GM12878 (cell line): Measurements from ENCODE around the gene SDF4. TPM values are rescaled to one million over a fixed set of nuclear protein-coding genes. Genes with fewer than 3 reads are reported as not detected.

Experiments used
- ATAC-seq: fragments of 200-7000 bp; cut with Tn5 transposase; 3 replicates; pipeline ENCODE4 v1.9.1; 2020; ENCODE audit warnings: mild to moderate bottlenecking, moderate library complexity
- BruUV-seq: library from RNA; stranded (reverse); fragments of 400-500 nt; replicated peaks from 2 replicates; lab custom pipeline; 2021; lab: Mats Ljungman, UMichigan
- CTCF ChIA-PET: fragments of 300-600 bp; sonication (Branson Sonifier 250); formaldehyde crosslinking; extraction: SDS; loops from one replicate; lab custom pipeline; 2021; ENCODE audit warnings: inconsistent platforms; lab: Yijun Ruan, JAX
- POLR2A ChIA-PET: fragments of 350-600 bp; formaldehyde crosslinking; extraction: SDS; loops from one replicate; lab custom pipeline; 2021; ENCODE audit warnings: inconsistent platforms; lab: Charles Lee
- RAD21 ChIA-PET: fragments of 300-600 bp; sonication (Branson Sonifier 250); formaldehyde crosslinking; loops from one replicate; lab custom pipeline; 2023; ENCODE audit warnings: antibody characterized with exemption; ENCODE audit not compliant: unreplicated experiment; lab: Charles Lee
- SMC1A ChIA-PET: fragments of 300-600 bp; sonication (Branson Sonifier 250); formaldehyde crosslinking; loops from one replicate; lab custom pipeline; 2023; ENCODE audit not compliant: unreplicated experiment, uncharacterized antibody; lab: Charles Lee
- DNase-seq: peaks from one replicate; pipeline ENCODE4 v3.0.0-alpha.2; 2011; ENCODE audit warnings: low read depth, low spot score
- FAIRE-seq: peaks from 3 replicates; lab custom pipeline; 2011; peaks lifted over from hg19 to GRCh38; lab: Jason Lieb, UNC
- H2AFZ ChIP-seq: 2 replicates; pipeline ENCODE4 v1.6.0; 2011; ENCODE audit warnings: low read depth, low read length, control low read depth; ENCODE audit not compliant: control insufficient read depth
- H3K27ac ChIP-seq: 2 replicates; pipeline ENCODE4 v1.5.1; 2011; ENCODE audit warnings: control low read depth; ENCODE audit not compliant: control insufficient read depth, insufficient read depth
- H3K27me3 ChIP-seq, 2 experiments: replicated peaks in 1 of 2; 2 replicates each; pipeline versions ENCODE4 v1.6.0 to v1.6.1; 2011; ENCODE audit warnings: low read length in 1 of 2; ENCODE audit not compliant: control insufficient read depth in 2 of 2, insufficient read depth in 2 of 2
- H3K36me3 ChIP-seq, 2 experiments: 2 replicates each; pipeline ENCODE4 v1.5.1; 2011; ENCODE audit warnings: low read length in 1 of 2; ENCODE audit not compliant: control insufficient read depth in 2 of 2, insufficient read depth in 2 of 2
- H3K4me1 ChIP-seq: 2 replicates; pipeline ENCODE4 v1.6.1; 2011; ENCODE audit warnings: mild to moderate bottlenecking, low read length, moderate library complexity, mixed read lengths; ENCODE audit not compliant: control insufficient read depth, insufficient read depth
- H3K4me2 ChIP-seq: 2 replicates; pipeline ENCODE4 v1.6.0; 2011; ENCODE audit warnings: control low read depth; ENCODE audit not compliant: control insufficient read depth, insufficient read depth
- H3K4me3 ChIP-seq: fragments of 200-600 bp; sonication (generic); 2 replicates; pipeline ENCODE4 v1.5.1; 2016
- H3K79me2 ChIP-seq: 2 replicates; pipeline ENCODE4 v1.6.0; 2011; ENCODE audit warnings: low read length; ENCODE audit not compliant: control insufficient read depth, insufficient read depth
- H3K9ac ChIP-seq: 2 replicates; pipeline ENCODE4 v1.8.0; 2011; ENCODE audit warnings: low read length, control low read depth, mixed read lengths; ENCODE audit not compliant: control insufficient read depth, insufficient read depth
- H3K9me3 ChIP-seq: replicated peaks from 3 replicates; pipeline ENCODE4 v1.5.1; 2011; ENCODE audit warnings: mild to moderate bottlenecking, low read length; ENCODE audit not compliant: control insufficient read depth, insufficient read depth
- H4K20me1 ChIP-seq: 2 replicates; pipeline ENCODE4 v1.6.0; 2011; ENCODE audit not compliant: control insufficient read depth, insufficient read depth
- BMI1 ChIP-seq: fragments of 450-650 bp; IDR thresholded peaks from 2 replicates; pipeline ENCODE4 v1.6.1; 2016; ENCODE audit warnings: mild to moderate bottlenecking, moderate library complexity, borderline replicate concordance
- CBX5 ChIP-seq: sonication (generic); IDR thresholded peaks from 2 replicates; pipeline ENCODE4 v1.6.1; 2016; ENCODE audit warnings: low read depth, moderate library complexity, mild to moderate bottlenecking, inconsistent platforms
- CHD2 ChIP-seq: IDR thresholded peaks from 2 replicates; pipeline ENCODE4 v1.6.1; 2011; ENCODE audit warnings: low read depth, low read length, improper control_type of control experiment, borderline replicate concordance
- CREB1 ChIP-seq: IDR thresholded peaks from 2 replicates; pipeline ENCODE4 v1.6.1; 2012; ENCODE audit warnings: low read depth, mild to moderate bottlenecking, inconsistent platforms
- EED ChIP-seq: sonication (generic); IDR thresholded peaks from 2 replicates; pipeline ENCODE4 v1.6.1; 2016; ENCODE audit warnings: antibody characterized with exemption, low read depth
- IKZF2 ChIP-seq, 2 experiments: fragments of 450-650 bp; IDR thresholded peaks; 2 replicates each; pipeline ENCODE4 v1.6.1; 2017; ENCODE audit warnings: mild to moderate bottlenecking in 2 of 2, moderate library complexity in 2 of 2
- MXI1 ChIP-seq: fragments of 150-350 bp; IDR thresholded peaks from 2 replicates; pipeline ENCODE4 v1.6.1; 2011; ENCODE audit warnings: low read depth, mild to moderate bottlenecking, inconsistent platforms, low read length, improper control_type of control experiment
- NFIC ChIP-seq: IDR thresholded peaks from 2 replicates; pipeline ENCODE4 v1.6.1; 2012; ENCODE audit warnings: low read depth, mild to moderate bottlenecking, inconsistent platforms, low read length, moderate library complexity
- POLR2AphosphoS5 ChIP-seq: IDR thresholded peaks from 2 replicates; pipeline ENCODE4 v1.6.1; 2011; ENCODE audit warnings: mild to moderate bottlenecking, low read length, inconsistent platforms
- SMAD5 ChIP-seq: IDR thresholded peaks from 2 replicates; pipeline ENCODE4 v1.6.1; 2016; ENCODE audit warnings: antibody characterized with exemption, low read depth
- SREBF1 ChIP-seq: IDR thresholded peaks from 2 replicates; pipeline ENCODE4 v1.6.1; 2012; ENCODE audit warnings: mild to moderate bottlenecking, low read length
- WGBS: methylation state at CpG from one replicate; pipeline ENCODE4 v1.1.6; 2016; ENCODE audit warnings: low lambda C conversion rate; ENCODE audit not compliant: insufficient replicate concordance, insufficient coverage; ENCODE audit errors: missing lambda C conversion rate; 5-methylcytosine and 5-hydroxymethylcytosine counted together
- in situ Hi-C: fragments of 300-500 bp; cut with MboI; formaldehyde crosslinking; loops from 9 replicates; pipeline ENCODE4 v1.14.3; 2018; ENCODE audit warnings: mixed read lengths
- intact Hi-C: fragments of 100-400 bp; cut with micrococcal nuclease; formaldehyde crosslinking; loops from one replicate; pipeline ENCODE4 v1.14.2; 2022; ENCODE audit not compliant: unreplicated experiment
- polyA plus RNA-seq, 11 experiments: library from polyadenylated mRNA; depleted of rRNA in 4 of 11; unstranded in 6 of 11; stranded (reverse) in 5 of 11; fragments of >200 nt; fragmentation: Nextera tagmentation in 4 of 11; fragmentation: Illumina TruSeq in 1 of 11; extraction: Ambion mirVana in 4 of 11; extraction: Trizol in 1 of 11; gene quantifications; 1 replicate in 1 of 11; 2 replicates in 10 of 11; pipeline versions ENCODE4 v1.2.1 to v1.2.3, GENCODE V29; 2011 to 2016; ENCODE audit warnings: inconsistent platforms in 2 of 11, missing spikeins in 2 of 11, low read depth in 1 of 11
- total RNA-seq, 4 experiments: library from RNA; depleted of rRNA in 3 of 4; stranded (reverse); fragments of >200 nt in 3 of 4; fragmentation: Illumina TruSeq in 1 of 4; extraction: Trizol in 1 of 4; gene quantifications; 2 replicates each; pipeline versions ENCODE4 v1.2.1 to v1.2.3, GENCODE V29; 2013 to 2021
- TF ChIP-seq, protein P1 (sequence below): fragments of 450-650 bp; IDR thresholded peaks from 2 replicates; pipeline ENCODE4 v1.6.1; 2017; ENCODE audit warnings: antibody characterized with exemption, mild to moderate bottlenecking, moderate library complexity
- TF ChIP-seq, protein P2 (sequence below): fragments of 450-650 bp; IDR thresholded peaks from 2 replicates; pipeline ENCODE4 v1.6.1; 2016; ENCODE audit warnings: mild to moderate bottlenecking, moderate library complexity, borderline replicate concordance
- TF ChIP-seq, protein P3 (sequence below): fragments of 450-650 bp; IDR thresholded peaks from 2 replicates; pipeline ENCODE4 v1.6.1; 2018; ENCODE audit warnings: borderline replicate concordance, mild to moderate bottlenecking; ENCODE audit not compliant: partially characterized antibody
- TF ChIP-seq, protein P4 (sequence below): IDR thresholded peaks from 2 replicates; pipeline ENCODE4 v1.6.1; 2012; ENCODE audit warnings: low read depth, low read length, improper control_type of control experiment

The SDF4 gene
- total and polyA plus RNA-seq, 10 of the 15 experiments (the other 5 are each of a cell fraction or from before 2014, with no cell fraction given): 0.44 to 97.2 (median 40.2) TPM

DNA sequence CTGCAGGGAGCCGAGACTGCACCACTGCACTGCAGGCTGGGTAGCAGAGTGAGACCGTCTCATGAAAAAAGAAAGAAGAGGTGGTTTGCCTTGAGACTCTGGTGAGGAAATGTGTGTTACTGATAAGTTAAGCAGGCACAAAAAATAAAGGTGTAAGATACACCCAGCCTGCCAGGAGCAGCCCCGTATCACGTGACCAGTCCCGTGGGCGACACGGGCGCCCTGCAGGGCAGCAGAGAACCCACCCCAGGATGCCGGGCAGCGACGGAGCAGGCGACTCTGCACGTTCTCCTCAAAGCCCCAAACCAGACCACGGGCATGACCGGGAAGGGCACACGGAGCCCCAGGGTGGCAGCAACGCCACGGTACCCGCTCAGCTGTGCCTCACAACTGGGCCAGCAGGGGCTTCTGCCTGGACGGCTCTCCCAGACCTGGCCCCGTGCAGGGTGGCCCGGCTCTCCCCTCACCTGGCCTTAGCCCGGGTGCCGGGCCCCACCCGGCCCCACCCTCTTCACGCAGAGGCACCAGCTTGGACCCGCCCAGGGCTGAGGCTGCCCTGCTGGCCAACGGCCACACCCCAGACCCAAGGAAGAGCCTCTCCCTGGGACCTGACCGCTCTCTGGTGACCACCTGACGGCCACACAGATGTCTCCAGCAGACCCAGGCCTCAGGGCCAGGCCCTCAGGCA is 9.8 kb downstream of the SDF4 start:
- BruUV-seq: no TSS peak
- Histone ChIP-seq H3K4me3 (no peak overlapping the region), H2AFZ (no peak overlapping the region), H3K27me3 (no peaks in the 10 kb centered on the region), H3K27ac (no peak overlapping the region), H3K36me3 (peaks cover 6 to 49% of the 10 kb centered on the region in 2 experiments; a peak in 3 of 4 replicates), H3K4me2 (no peak overlapping the region), H4K20me1 (no peaks in the 10 kb centered on the region), H3K9ac (no peak overlapping the region), H3K79me2 (no peaks in the 10 kb centered on the region; the same call in none of the 2 replicates), H3K4me1 (no peaks in the 10 kb centered on the region), H3K9me3 (no peaks in the 10 kb centered on the region; the same call in 2 of the 3 replicates)
- FAIRE-seq (no peak), ATAC-seq (no peak), DNase-seq (no peak)
- in situ Hi-C loops: no loop called here
- RAD21 ChIA-PET: no interaction called here
- CTCF ChIA-PET: no interaction called here
- SMC1A ChIA-PET: no interaction called here
- 93% methylated on average over 19 of the region's 30 CpGs for WGBS
- intact Hi-C loops: no loop called here
- POLR2A ChIA-PET: interaction anchor here (0.5 to 0.6 kb wide), 2 partner anchors 40 to 173 kb away, joined by 4 to 9 read pairs; no protein-coding TSS in a partner anchor
- no peak for TF ChIP-seq BMI1
- TF ChIP-seq EED: no peak
- TF ChIP-seq MXI1: no peak
- TF ChIP-seq, protein P1, sequence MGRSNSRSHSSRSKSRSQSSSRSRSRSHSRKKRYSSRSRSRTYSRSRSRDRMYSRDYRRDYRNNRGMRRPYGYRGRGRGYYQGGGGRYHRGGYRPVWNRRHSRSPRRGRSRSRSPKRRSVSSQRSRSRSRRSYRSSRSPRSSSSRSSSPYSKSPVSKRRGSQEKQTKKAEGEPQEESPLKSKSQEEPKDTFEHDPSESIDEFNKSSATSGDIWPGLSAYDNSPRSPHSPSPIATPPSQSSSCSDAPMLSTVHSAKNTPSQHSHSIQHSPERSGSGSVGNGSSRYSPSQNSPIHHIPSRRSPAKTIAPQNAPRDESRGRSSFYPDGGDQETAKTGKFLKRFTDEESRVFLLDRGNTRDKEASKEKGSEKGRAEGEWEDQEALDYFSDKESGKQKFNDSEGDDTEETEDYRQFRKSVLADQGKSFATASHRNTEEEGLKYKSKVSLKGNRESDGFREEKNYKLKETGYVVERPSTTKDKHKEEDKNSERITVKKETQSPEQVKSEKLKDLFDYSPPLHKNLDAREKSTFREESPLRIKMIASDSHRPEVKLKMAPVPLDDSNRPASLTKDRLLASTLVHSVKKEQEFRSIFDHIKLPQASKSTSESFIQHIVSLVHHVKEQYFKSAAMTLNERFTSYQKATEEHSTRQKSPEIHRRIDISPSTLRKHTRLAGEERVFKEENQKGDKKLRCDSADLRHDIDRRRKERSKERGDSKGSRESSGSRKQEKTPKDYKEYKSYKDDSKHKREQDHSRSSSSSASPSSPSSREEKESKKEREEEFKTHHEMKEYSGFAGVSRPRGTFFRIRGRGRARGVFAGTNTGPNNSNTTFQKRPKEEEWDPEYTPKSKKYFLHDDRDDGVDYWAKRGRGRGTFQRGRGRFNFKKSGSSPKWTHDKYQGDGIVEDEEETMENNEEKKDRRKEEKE: no peak
- TF ChIP-seq NFIC: no peak
- TF ChIP-seq CREB1: no peak
- TF ChIP-seq SREBF1: no peak
- TF ChIP-seq CHD2: no peak
- TF ChIP-seq SMAD5: no peak
- TF ChIP-seq CBX5: no peak
- TF ChIP-seq POLR2AphosphoS5: no peak
- TF ChIP-seq, protein P2, sequence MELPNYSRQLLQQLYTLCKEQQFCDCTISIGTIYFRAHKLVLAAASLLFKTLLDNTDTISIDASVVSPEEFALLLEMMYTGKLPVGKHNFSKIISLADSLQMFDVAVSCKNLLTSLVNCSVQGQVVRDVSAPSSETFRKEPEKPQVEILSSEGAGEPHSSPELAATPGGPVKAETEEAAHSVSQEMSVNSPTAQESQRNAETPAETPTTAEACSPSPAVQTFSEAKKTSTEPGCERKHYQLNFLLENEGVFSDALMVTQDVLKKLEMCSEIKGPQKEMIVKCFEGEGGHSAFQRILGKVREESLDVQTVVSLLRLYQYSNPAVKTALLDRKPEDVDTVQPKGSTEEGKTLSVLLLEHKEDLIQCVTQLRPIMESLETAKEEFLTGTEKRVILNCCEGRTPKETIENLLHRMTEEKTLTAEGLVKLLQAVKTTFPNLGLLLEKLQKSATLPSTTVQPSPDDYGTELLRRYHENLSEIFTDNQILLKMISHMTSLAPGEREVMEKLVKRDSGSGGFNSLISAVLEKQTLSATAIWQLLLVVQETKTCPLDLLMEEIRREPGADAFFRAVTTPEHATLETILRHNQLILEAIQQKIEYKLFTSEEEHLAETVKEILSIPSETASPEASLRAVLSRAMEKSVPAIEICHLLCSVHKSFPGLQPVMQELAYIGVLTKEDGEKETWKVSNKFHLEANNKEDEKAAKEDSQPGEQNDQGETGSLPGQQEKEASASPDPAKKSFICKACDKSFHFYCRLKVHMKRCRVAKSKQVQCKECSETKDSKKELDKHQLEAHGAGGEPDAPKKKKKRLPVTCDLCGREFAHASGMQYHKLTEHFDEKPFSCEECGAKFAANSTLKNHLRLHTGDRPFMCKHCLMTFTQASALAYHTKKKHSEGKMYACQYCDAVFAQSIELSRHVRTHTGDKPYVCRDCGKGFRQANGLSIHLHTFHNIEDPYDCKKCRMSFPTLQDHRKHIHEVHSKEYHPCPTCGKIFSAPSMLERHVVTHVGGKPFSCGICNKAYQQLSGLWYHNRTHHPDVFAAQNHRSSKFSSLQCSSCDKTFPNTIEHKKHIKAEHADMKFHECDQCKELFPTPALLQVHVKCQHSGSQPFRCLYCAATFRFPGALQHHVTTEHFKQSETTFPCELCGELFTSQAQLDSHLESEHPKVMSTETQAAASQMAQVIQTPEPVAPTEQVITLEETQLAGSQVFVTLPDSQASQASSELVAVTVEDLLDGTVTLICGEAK: no peak
- TF ChIP-seq IKZF2 (IDR thresholded peaks at IDR 0.05): no peak
- TF ChIP-seq, protein P3, sequence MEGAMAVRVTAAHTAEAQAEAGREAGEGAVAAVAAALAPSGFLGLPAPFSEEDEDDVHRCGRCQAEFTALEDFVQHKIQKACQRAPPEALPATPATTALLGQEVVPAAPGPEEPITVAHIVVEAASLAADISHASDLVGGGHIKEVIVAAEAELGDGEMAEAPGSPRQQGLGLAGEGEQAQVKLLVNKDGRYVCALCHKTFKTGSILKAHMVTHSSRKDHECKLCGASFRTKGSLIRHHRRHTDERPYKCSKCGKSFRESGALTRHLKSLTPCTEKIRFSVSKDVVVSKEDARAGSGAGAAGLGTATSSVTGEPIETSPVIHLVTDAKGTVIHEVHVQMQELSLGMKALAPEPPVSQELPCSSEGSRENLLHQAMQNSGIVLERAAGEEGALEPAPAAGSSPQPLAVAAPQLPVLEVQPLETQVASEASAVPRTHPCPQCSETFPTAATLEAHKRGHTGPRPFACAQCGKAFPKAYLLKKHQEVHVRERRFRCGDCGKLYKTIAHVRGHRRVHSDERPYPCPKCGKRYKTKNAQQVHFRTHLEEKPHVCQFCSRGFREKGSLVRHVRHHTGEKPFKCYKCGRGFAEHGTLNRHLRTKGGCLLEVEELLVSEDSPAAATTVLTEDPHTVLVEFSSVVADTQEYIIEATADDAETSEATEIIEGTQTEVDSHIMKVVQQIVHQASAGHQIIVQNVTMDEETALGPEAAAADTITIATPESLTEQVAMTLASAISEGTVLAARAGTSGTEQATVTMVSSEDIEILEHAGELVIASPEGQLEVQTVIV: no peak
- TF ChIP-seq, protein P4, sequence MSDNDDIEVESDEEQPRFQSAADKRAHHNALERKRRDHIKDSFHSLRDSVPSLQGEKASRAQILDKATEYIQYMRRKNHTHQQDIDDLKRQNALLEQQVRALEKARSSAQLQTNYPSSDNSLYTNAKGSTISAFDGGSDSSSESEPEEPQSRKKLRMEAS: no peak
